ENCODE measurements around the gene PRSS1. TPM values are rescaled to one million over a fixed set of nuclear protein-coding genes. Genes with fewer than 3 reads are reported as not detected.
"Not testable (repeated sequence)": the region's sequence is repeated elsewhere in the genome, so short reads cannot be mapped to it uniquely, and the experiment has no call there.

Gene PRSS1
- total RNA-seq, 4 donors from 2014 or later: 0.94 TPM; not detected in 3

DNA sequence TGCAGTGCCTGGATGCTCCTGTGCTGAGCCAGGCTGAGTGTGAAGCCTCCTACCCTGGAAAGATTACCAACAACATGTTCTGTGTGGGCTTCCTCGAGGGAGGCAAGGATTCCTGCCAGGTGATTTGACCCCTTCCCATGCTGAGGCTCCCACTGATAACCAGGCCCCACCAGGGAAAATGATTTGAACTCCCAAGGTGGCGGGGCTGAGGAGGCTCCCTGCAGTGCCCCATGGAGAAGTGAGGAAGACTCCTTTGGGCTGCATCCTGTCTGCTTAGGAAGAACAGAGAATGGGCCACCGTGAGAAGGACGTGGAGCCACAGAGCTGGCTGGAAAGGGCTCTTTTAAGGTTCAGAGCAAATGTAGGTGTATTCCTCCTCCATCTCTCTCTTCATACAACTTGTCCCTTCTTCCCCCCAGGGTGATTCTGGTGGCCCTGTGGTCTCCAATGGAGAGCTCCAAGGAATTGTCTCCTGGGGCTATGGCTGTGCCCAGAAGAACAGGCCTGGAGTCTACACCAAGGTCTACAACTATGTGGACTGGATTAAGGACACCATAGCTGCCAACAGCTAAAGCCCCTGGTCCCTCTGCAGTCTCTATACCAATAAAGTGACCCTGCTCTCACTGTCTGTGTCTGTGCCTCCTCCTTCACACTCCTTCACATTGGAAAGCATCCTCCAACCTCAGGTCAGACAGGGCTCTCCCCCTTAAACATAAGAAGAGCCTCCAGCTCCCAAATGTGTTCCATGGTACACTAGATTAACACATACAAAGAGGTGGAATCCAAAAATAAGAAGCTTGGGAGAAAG lies 24.9 kb downstream of the PRSS1 start:
- Histone ChIP-seq H3K4me3 (no peak overlapping the region), H3K4me1 (no peaks in the 10 kb centered on the region), H3K27ac (no peak overlapping the region), H3K36me3 (no peaks in the 10 kb centered on the region), H3K27me3 (peaks cover 22% of the 10 kb centered on the region), H3K9me3 (no peaks in the 10 kb centered on the region)
- WGBS, 2 donors (ENCODE audit: low coverage in 1 of 2): 24% methylated on average over 3 of the region's 4 CpGs; no CpG with 5 or more reads in 1 of the 2 donors
- ATAC-seq: no peak
- TF ChIP-seq POLR2AphosphoS5 (IDR thresholded peaks at IDR 0.05) (no peak), EP300 (IDR thresholded peaks at IDR 0.05) (no peak), POLR2A (IDR thresholded peaks at IDR 0.05) (no peak)
- TF ChIP-seq, protein P1, sequence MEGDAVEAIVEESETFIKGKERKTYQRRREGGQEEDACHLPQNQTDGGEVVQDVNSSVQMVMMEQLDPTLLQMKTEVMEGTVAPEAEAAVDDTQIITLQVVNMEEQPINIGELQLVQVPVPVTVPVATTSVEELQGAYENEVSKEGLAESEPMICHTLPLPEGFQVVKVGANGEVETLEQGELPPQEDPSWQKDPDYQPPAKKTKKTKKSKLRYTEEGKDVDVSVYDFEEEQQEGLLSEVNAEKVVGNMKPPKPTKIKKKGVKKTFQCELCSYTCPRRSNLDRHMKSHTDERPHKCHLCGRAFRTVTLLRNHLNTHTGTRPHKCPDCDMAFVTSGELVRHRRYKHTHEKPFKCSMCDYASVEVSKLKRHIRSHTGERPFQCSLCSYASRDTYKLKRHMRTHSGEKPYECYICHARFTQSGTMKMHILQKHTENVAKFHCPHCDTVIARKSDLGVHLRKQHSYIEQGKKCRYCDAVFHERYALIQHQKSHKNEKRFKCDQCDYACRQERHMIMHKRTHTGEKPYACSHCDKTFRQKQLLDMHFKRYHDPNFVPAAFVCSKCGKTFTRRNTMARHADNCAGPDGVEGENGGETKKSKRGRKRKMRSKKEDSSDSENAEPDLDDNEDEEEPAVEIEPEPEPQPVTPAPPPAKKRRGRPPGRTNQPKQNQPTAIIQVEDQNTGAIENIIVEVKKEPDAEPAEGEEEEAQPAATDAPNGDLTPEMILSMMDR (IDR thresholded peaks at IDR 0.05): no peak

DNA sequence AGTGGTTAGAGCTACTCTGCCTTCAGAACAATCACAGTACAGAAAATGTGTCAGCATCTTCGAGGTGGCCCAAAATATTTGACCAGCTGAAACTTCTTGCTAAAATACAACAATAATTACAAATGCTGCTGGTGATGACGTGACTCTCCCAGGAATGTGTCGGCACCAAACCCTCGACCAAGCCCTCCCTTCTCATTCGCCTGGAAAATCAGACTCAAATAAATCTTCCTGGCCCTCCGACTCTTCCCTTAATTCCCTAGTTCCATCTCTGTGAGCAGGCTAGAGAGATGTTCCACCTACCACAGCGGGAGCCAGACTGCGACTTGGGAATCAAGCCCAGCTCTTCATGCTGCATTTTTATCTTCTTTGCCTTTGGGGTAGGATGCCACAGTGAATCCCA lies 25.6 kb downstream of the PRSS1 start:
- Histone ChIP-seq H3K4me1 (no peaks in the 10 kb centered on the region), H3K9me3 (no peaks in the 10 kb centered on the region), H3K4me3 (no peak overlapping the region), H3K36me3 (no peaks in the 10 kb centered on the region), H3K27ac (no peak overlapping the region), H3K27me3 (peaks cover 15% of the 10 kb centered on the region)
- WGBS, 2 donors (ENCODE audit: low coverage in 1 of 2): 68% methylated on average over 8 of the region's 8 CpGs
- TF ChIP-seq POLR2AphosphoS5 (IDR thresholded peaks at IDR 0.05): no peak
- TF ChIP-seq, protein P1 (IDR thresholded peaks at IDR 0.05): no peak
- TF ChIP-seq POLR2A (IDR thresholded peaks at IDR 0.05): no peak
- no peak for TF ChIP-seq EP300 (IDR thresholded peaks at IDR 0.05)
- ATAC-seq: no peak

DNA sequence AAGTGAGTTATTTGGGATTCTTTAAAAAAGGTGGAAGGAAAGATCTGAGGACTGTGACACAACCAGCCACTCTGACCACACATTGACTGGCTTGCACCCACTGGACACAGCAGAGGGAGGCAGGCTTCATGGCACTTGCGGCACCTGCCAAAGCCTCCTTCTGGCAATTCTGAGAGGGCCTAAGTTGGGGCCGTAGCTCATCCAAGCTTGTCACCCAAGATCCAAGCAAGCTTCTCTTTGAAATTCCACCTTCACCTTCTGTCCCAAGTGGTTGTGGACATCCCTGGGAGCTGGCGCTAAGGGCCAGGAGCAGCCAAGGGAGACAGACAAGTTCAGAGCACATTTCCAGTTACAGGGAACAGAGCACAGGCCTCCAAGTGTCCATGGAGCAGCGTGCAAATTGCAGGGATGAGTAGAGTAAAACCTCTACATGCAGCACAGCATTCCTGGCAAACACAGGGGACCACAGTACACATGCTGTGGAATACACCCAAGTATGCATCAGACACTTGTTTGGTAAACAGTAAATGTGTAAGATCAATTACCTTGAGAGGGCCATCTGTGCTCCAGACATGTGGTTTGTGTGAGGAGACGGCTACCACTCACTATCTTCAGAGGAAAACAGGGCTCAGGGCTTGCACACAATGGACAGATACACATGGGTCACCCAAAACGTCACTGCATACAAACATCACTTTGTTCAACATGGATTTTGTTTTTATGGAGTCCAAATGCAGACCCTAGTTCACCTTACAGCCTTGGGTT lies 26.3 kb downstream of the PRSS1 start:
- H3K4me3 ChIP-seq, H3K4me1 ChIP-seq, H3K9me3 ChIP-seq, H3K36me3 ChIP-seq, ATAC-seq, H3K27ac ChIP-seq: not testable (repeated sequence)
- WGBS, 2 donors (ENCODE audit: low coverage in 1 of 2): 40 to 76% methylated on average over 2 to 3 of the region's 6 CpGs
- peaks cover 13% of the 10 kb centered on the region for H3K27me3 ChIP-seq

DNA sequence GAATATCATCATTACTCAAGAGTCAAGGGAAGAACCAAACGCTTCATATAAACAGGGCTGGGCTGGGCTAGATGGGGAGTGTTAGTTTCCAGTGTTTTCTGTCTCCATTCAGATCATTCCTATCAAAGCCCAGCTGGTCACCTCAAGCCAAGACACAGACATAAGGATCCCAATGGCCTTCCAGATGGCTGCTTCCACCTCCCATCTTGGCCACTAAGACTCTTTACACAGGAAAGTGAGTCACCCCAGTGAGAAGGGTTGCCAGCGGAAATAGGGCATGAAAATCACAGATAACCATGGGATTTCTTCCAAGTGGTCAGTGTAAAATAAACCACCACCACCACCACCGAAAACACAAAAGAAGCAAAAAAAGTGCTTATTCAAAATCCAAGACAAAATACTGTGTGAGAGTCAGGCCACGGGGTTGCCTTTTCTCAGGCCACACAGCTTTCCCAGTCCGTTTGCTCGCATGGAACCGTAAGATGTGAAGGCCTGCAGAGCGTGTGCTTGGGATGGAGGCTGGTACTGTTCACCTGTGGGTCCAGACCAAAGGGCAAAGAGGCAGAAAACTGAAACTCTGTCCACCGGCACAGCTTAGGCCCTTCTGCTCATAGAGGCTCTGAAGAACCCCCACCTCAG lies 27.1 kb downstream of the PRSS1 start:
- Histone ChIP-seq H3K27ac (no peak overlapping the region), H3K4me3 (no peak overlapping the region), H3K27me3 (peaks cover 7% of the 10 kb centered on the region), H3K4me1 (no peaks in the 10 kb centered on the region), H3K36me3 (no peaks in the 10 kb centered on the region), H3K9me3 (no peaks in the 10 kb centered on the region)
- WGBS, 2 donors (ENCODE audit: low coverage in 1 of 2): 56 to 74% methylated on average over 8 to 9 of the region's 9 CpGs
- TF ChIP-seq POLR2AphosphoS5 (IDR thresholded peaks at IDR 0.05) (no peak), POLR2A (IDR thresholded peaks at IDR 0.05) (no peak), EP300 (IDR thresholded peaks at IDR 0.05) (no peak)
- TF ChIP-seq, protein P1 (IDR thresholded peaks at IDR 0.05): no peak
- ATAC-seq: no peak

DNA sequence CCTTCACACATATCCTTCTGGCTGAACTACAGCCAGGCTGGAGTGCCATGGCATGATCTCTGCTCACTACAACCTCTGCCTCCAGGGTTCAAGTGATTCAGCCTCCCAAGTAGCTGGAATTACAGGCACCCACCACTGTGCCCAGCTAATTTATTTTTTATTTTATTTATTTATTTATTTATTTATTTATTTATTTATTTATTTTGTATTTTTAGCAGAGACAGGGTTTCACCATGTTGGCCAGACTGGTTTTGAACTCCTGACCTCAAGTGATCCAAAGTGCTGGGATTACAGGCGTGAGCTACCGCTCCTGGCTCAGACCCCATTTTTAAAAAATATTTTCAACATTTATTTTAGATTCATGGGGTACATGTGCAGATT lies 27.6 kb downstream of the PRSS1 start:
- not testable (repeated sequence) for H3K9me3 ChIP-seq, H3K27ac ChIP-seq, H3K4me1 ChIP-seq, H3K4me3 ChIP-seq, ATAC-seq, H3K27me3 ChIP-seq, H3K36me3 ChIP-seq
- WGBS, 2 donors (ENCODE audit: low coverage in 1 of 2): 71 to 92% methylated on average over 2 of the region's 2 CpGs

Measured in gastroesophageal sphincter (tissue), 4 donors.